Mucosa of rectum (tissue), 2 donors: ENCODE measurements around the gene GDE1.
A peak's percentile ranks its signal among the peaks of the same experiment; 100 is the strongest.

Source experiments
- H3K27ac ChIP-seq, 2 donors: one replicate each; pipeline ENCODE4 v1.7.0; 2013; ENCODE audit warnings: inconsistent platforms in 2 of 2, low read depth in 2 of 2, low read length in 2 of 2
- H3K27me3 ChIP-seq, 2 donors: one replicate each; pipeline ENCODE4 v1.7.0; 2013; ENCODE audit warnings: low read length in 2 of 2; ENCODE audit not compliant: control insufficient read depth in 2 of 2, insufficient read depth in 2 of 2
- H3K36me3 ChIP-seq, 2 donors: one replicate each; pipeline ENCODE4 v1.7.0; 2013; ENCODE audit warnings: low read length in 2 of 2; ENCODE audit not compliant: control insufficient read depth in 2 of 2, insufficient read depth in 2 of 2
- H3K4me1 ChIP-seq, 2 donors: one replicate each; pipeline ENCODE4 v1.7.0; 2013; ENCODE audit warnings: low read length in 2 of 2, mild to moderate bottlenecking in 1 of 2; ENCODE audit not compliant: control insufficient read depth in 2 of 2, insufficient read depth in 2 of 2
- H3K4me3 ChIP-seq, 2 donors: one replicate each; pipeline ENCODE4 v1.7.0; 2013; ENCODE audit warnings: low read length in 2 of 2
- H3K9ac ChIP-seq, 2 donors: one replicate each; pipeline ENCODE4 v1.7.0; 2013; ENCODE audit warnings: low read length in 2 of 2, low read depth in 1 of 2, mild to moderate bottlenecking in 1 of 2
- H3K9me3 ChIP-seq, 2 donors: one replicate each; pipeline ENCODE4 v1.7.0; 2013; ENCODE audit warnings: low read length in 2 of 2; ENCODE audit not compliant: control insufficient read depth in 2 of 2
- donor health status: healthy.
- donor health status: Normal muscosa, but diverticular disease.

GDE1 gene

GRCh38 chr16:19474617-19475016 lies 47.3 kb downstream of the GDE1 start:
- Histone ChIP-seq H3K36me3 (peaks cover 35 to 49% of the 10 kb centered on the region in 2 donors), H3K9ac (no peak overlapping the region), H3K27ac (no peak overlapping the region), H3K4me3 (no peak overlapping the region), H3K27me3 (no peaks in the 10 kb centered on the region), H3K4me1 (no peaks in the 10 kb centered on the region), H3K9me3 (no peaks in the 10 kb centered on the region)

GRCh38 chr16:19472482-19472881 lies 49.4 kb downstream of the GDE1 start:
- Histone ChIP-seq H3K27ac (no peak overlapping the region), H3K9me3 (no peaks in the 10 kb centered on the region), H3K4me3 (no peak overlapping the region), H3K27me3 (no peaks in the 10 kb centered on the region), H3K36me3 (peaks cover 38 to 41% of the 10 kb centered on the region in 2 donors), H3K4me1 (no peaks in the 10 kb centered on the region), H3K9ac (no peak overlapping the region)

- H3K4me3 ChIP-seq: no peak overlapping the region
- no peaks in the 10 kb centered on the region for H3K27me3 ChIP-seq
- H3K36me3 ChIP-seq: peaks cover 33 to 41% of the 10 kb centered on the region in 2 donors
- peaks cover 0 to 4% of the 10 kb centered on the region in 2 donors for H3K4me1 ChIP-seq
- H3K9me3 ChIP-seq: no peaks in the 10 kb centered on the region
- H3K27ac ChIP-seq: no peak overlapping the region
- H3K9ac ChIP-seq: no peak overlapping the region
Observed at GRCh38 chr16:19468300-19468699, 53.6 kb downstream of the GDE1 start.

GRCh38 chr16:19463468-19464315 lies 58.2 kb downstream of the GDE1 start:
- peaks cover 39 to 46% of the 10 kb centered on the region in 2 donors for H3K36me3 ChIP-seq
- peak overlapping the region; percentile 11 to 67 for H3K27ac ChIP-seq
- no peaks in the 10 kb centered on the region for H3K9me3 ChIP-seq
- H3K4me3 ChIP-seq: no peak overlapping the region
- no peak overlapping the region for H3K9ac ChIP-seq
- no peaks in the 10 kb centered on the region for H3K27me3 ChIP-seq
- H3K4me1 ChIP-seq: peaks cover 0 to 9% of the 10 kb centered on the region in 2 donors

GRCh38 chr16:19460397-19460796 lies 61.5 kb downstream of the GDE1 start:
- no peak overlapping the region for H3K27ac ChIP-seq
- H3K36me3 ChIP-seq: peaks cover 35 to 47% of the 10 kb centered on the region in 2 donors
- no peaks in the 10 kb centered on the region for H3K9me3 ChIP-seq
- no peak overlapping the region for H3K4me3 ChIP-seq
- H3K4me1 ChIP-seq: peaks cover 0 to 9% of the 10 kb centered on the region in 2 donors
- no peak overlapping the region for H3K9ac ChIP-seq
- H3K27me3 ChIP-seq: no peaks in the 10 kb centered on the region

GRCh38 chr16:19458722-19459379 lies 63.0 kb downstream of the GDE1 start:
- H3K4me3 ChIP-seq: no peak overlapping the region
- H3K27ac ChIP-seq: no peak overlapping the region
- H3K4me1 ChIP-seq: peaks cover 0 to 7% of the 10 kb centered on the region in 2 donors
- no peaks in the 10 kb centered on the region for H3K9me3 ChIP-seq
- peaks cover 28 to 44% of the 10 kb centered on the region in 2 donors for H3K36me3 ChIP-seq
- H3K27me3 ChIP-seq: no peaks in the 10 kb centered on the region
- no peak overlapping the region for H3K9ac ChIP-seq
